Mesenchymal stem cell (in vitro differentiated cells and primary cell): ENCODE data around the gene PODXL.

Experiments
- DNase-seq: peaks from one replicate; pipeline ENCODE4 v3.0.0-alpha.2; 2013
- H2AFZ ChIP-seq: one replicate; pipeline ENCODE4 v1.6.1; 2013; ENCODE audit warnings: low read depth, mild to moderate bottlenecking, control low read depth, inconsistent platforms, low read length, moderate library complexity
- H2AK5ac ChIP-seq: 2 replicates; pipeline ENCODE4 v1.6.1; 2013; ENCODE audit warnings: low read length, moderate library complexity, mild to moderate bottlenecking, inconsistent platforms; ENCODE audit not compliant: severe bottlenecking
- H2BK120ac ChIP-seq: one replicate; pipeline ENCODE4 v1.6.1; 2013; ENCODE audit warnings: low read depth, mild to moderate bottlenecking, inconsistent platforms, low read length, moderate library complexity
- H2BK12ac ChIP-seq, 2 experiments: one replicate each; pipeline ENCODE4 v1.6.1; 2013; ENCODE audit warnings: inconsistent platforms in 2 of 2, low read length in 2 of 2, mild to moderate bottlenecking in 2 of 2, moderate library complexity in 2 of 2, control low read depth in 1 of 2
- H2BK15ac ChIP-seq: one replicate; pipeline ENCODE4 v1.6.1; 2013; ENCODE audit warnings: mild to moderate bottlenecking, low read depth, inconsistent platforms; ENCODE audit not compliant: poor library complexity, severe bottlenecking
- H2BK5ac ChIP-seq: 2 replicates; pipeline ENCODE4 v1.6.1; 2013; ENCODE audit warnings: low read depth, mild to moderate bottlenecking, low read length, control low read depth, inconsistent platforms; ENCODE audit not compliant: poor library complexity, severe bottlenecking
- H3K14ac ChIP-seq, 2 experiments: one replicate each; pipeline ENCODE4 v1.6.1; 2013; ENCODE audit warnings: inconsistent platforms in 2 of 2, low read length in 2 of 2, control low read depth in 1 of 2, mild to moderate bottlenecking in 1 of 2, moderate library complexity in 1 of 2
- H3K18ac ChIP-seq, 2 experiments: one replicate each; pipeline ENCODE4 v1.6.1; 2013; ENCODE audit warnings: inconsistent platforms in 2 of 2, low read length in 2 of 2, control low read depth in 1 of 2, low read depth in 1 of 2, mild to moderate bottlenecking in 1 of 2
- H3K23ac ChIP-seq, 2 experiments: one replicate each; pipeline ENCODE4 v1.6.1; 2013; ENCODE audit warnings: inconsistent platforms in 2 of 2, low read length in 2 of 2, mild to moderate bottlenecking in 2 of 2, moderate library complexity in 2 of 2, control low read depth in 1 of 2
- H3K27ac ChIP-seq: 2 replicates; pipeline ENCODE4 v1.5.1; 2013; ENCODE audit warnings: mild to moderate bottlenecking, moderate library complexity, low read length, control low read depth, inconsistent platforms; ENCODE audit not compliant: poor library complexity, severe bottlenecking
- H3K27me3 ChIP-seq, 2 experiments: 2 replicates each; pipeline versions ENCODE4 v1.6.1 to v1.7.0; 2013; ENCODE audit warnings: low read length in 2 of 2, mild to moderate bottlenecking in 2 of 2, moderate library complexity in 2 of 2, control low read depth in 1 of 2, inconsistent platforms in 1 of 2; ENCODE audit not compliant: control insufficient read depth in 1 of 2, insufficient read depth in 1 of 2
- H3K36me3 ChIP-seq, 2 experiments: 2 replicates each; pipeline versions ENCODE4 v1.6.1 to v1.7.0; 2013; ENCODE audit warnings: low read length in 2 of 2, control low read depth in 1 of 2, inconsistent platforms in 1 of 2, low read depth in 1 of 2, mild to moderate bottlenecking in 1 of 2; ENCODE audit not compliant: insufficient read depth in 2 of 2, control insufficient read depth in 1 of 2
- H3K4ac ChIP-seq, 2 experiments: one replicate each; pipeline ENCODE4 v1.6.1; 2013; ENCODE audit warnings: inconsistent platforms in 2 of 2, low read length in 2 of 2, mild to moderate bottlenecking in 2 of 2, moderate library complexity in 2 of 2, control low read depth in 1 of 2, low read depth in 1 of 2
- H3K4me1 ChIP-seq: 2 replicates; pipeline ENCODE4 v1.6.1; 2013; ENCODE audit warnings: low read depth, low read length, control low read depth; ENCODE audit not compliant: control insufficient read depth, insufficient read depth
- H3K4me2 ChIP-seq: 2 replicates; pipeline ENCODE4 v1.6.1; 2013; ENCODE audit warnings: low read length, mild to moderate bottlenecking, inconsistent platforms; ENCODE audit not compliant: poor library complexity, severe bottlenecking
- H3K4me3 ChIP-seq, 2 experiments: 2 replicates each; pipeline versions ENCODE4 v1.5.1 to v1.7.0; 2013; ENCODE audit warnings: low read length in 2 of 2, mild to moderate bottlenecking in 2 of 2, control low read depth in 1 of 2, low read depth in 1 of 2; ENCODE audit not compliant: insufficient read depth in 1 of 2
- H3K79me1 ChIP-seq: replicated peaks from 2 replicates; pipeline ENCODE4 v1.6.1; 2013; ENCODE audit warnings: mild to moderate bottlenecking, control low read depth, low read length, inconsistent platforms; ENCODE audit not compliant: poor library complexity, severe bottlenecking
- H3K9ac ChIP-seq: 2 replicates; pipeline ENCODE4 v1.7.0; 2013; ENCODE audit warnings: mild to moderate bottlenecking, low read length, moderate library complexity
- H3K9me3 ChIP-seq: 2 replicates; pipeline ENCODE4 v1.7.0; 2013; ENCODE audit warnings: mild to moderate bottlenecking, low read length; ENCODE audit not compliant: control insufficient read depth
- H4K8ac ChIP-seq: one replicate; pipeline ENCODE4 v1.6.1; 2013; ENCODE audit warnings: inconsistent platforms, mild to moderate bottlenecking, low read length, moderate library complexity
- H4K91ac ChIP-seq: one replicate; pipeline ENCODE4 v1.6.1; 2013; ENCODE audit warnings: mild to moderate bottlenecking, low read length, inconsistent platforms
- WGBS: methylation state at CpG from one replicate; pipeline ENCODE4 v1.1.7; 2013; ENCODE audit warnings: mixed read lengths; 5-methylcytosine and 5-hydroxymethylcytosine counted together

The PODXL gene

DNA sequence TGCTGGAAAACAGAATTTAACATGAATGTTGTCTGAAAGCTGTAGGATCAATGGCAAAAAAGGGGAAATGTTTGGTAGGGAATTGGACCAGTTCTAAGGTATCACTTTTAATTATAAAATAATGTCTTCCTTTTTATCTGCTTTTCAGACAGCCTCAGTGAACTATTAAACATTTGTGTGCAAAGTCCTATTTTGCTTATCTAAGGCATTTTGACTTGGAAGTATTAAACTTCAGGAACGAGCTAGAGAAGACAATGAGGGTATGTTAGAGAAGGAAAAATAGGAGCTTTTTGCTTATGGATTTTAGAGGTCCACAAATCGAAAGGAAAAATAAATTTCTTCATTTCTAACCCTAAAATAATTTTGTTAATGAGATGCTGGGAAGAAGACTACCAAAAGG is 63.3 kb downstream of the PODXL start:
- H2BK5ac ChIP-seq, result no peak overlapping the region
- H3K18ac ChIP-seq, result no peak overlapping the region
- peaks cover 4% of the 10 kb centered on the region for H3K79me1 ChIP-seq
- peaks cover 4 to 41% of the 10 kb centered on the region in 2 experiments for H3K36me3 ChIP-seq
- H3K9me3 ChIP-seq, result no peaks in the 10 kb centered on the region
- H3K27ac ChIP-seq, result no peak overlapping the region
- no peak overlapping the region for H3K4ac ChIP-seq
- 100% methylated on average over 1 of the region's 2 CpGs for WGBS
- H3K9ac ChIP-seq, result no peak overlapping the region
- H3K23ac ChIP-seq, result no peak overlapping the region
- H3K4me2 ChIP-seq, result no peak overlapping the region
- no peak overlapping the region for H4K91ac ChIP-seq
- no peak overlapping the region for H3K4me3 ChIP-seq
- H2BK12ac ChIP-seq, result no peak overlapping the region
- no peak for DNase-seq
- no peak overlapping the region for H2BK120ac ChIP-seq
- H4K8ac ChIP-seq, result no peak overlapping the region
- H2AK5ac ChIP-seq, result no peak overlapping the region
- no peak overlapping the region for H3K14ac ChIP-seq
- no peaks in the 10 kb centered on the region for H3K27me3 ChIP-seq
- H2BK15ac ChIP-seq, result no peak overlapping the region
- H2AFZ ChIP-seq, result no peak overlapping the region
- no peaks in the 10 kb centered on the region for H3K4me1 ChIP-seq

DNA sequence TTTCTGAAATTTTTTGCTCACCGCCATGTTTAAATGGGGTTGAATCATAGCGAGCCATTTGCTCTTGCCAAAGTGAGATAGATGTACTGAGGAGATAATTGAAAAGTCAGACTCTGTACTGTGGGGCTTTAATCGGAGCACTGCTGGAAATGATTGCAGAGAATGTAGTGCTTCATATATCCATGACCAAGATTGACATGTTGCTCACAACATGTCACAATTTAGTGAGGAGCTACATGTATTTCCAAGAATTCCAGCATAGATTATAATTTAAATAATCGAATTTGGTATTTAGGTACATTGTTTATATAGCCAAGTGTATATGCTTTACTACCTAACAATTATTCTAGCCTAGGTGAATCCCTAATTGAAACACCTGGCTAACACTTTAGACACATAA is 66.5 kb downstream of the PODXL start:
- no peak for DNase-seq
- Histone ChIP-seq H3K79me1 (peaks cover 4% of the 10 kb centered on the region), H3K27ac (no peak overlapping the region), H2BK120ac (no peak overlapping the region), H4K91ac (no peak overlapping the region), H3K4me1 (no peaks in the 10 kb centered on the region), H2BK12ac (no peak overlapping the region), H3K4me2 (no peak overlapping the region), H2BK5ac (no peak overlapping the region), H3K4ac (no peak overlapping the region), H2BK15ac (no peak overlapping the region), H3K36me3 (peaks cover 2 to 58% of the 10 kb centered on the region in 2 experiments), H2AFZ (no peak overlapping the region), H3K18ac (no peak overlapping the region), H3K14ac (no peak overlapping the region), H4K8ac (no peak overlapping the region), H3K9ac (no peak overlapping the region), H3K23ac (no peak overlapping the region), H3K9me3 (no peaks in the 10 kb centered on the region), H3K27me3 (no peaks in the 10 kb centered on the region), H3K4me3 (no peak overlapping the region), H2AK5ac (no peak overlapping the region)
- 98% methylated on average over 3 of the region's 4 CpGs for WGBS

DNA sequence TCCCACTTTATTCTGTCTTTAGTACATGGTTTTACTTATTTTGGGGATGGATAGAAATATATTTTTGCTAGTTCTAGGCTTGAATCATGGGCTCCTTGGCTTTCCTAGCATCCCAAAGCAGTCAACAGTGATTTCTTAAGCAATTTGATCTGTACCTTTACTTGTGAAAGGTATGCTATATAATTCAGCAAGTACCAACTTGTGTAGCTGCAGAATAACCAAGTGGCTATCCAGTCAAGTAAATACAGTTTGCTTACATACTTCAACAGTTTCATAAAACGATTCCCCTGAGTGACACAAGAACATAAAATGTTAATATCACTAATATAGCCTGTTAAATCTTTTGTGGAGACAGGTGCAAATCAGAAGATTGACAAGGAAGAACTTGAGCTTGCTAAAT is 67.2 kb downstream of the PODXL start:
- Histone ChIP-seq H3K4ac (no peak overlapping the region), H2AK5ac (no peak overlapping the region), H3K9me3 (no peaks in the 10 kb centered on the region), H3K36me3 (peaks cover 2 to 65% of the 10 kb centered on the region in 2 experiments), H3K14ac (no peak overlapping the region), H3K4me2 (no peak overlapping the region), H3K27ac (no peak overlapping the region), H2BK15ac (no peak overlapping the region), H4K91ac (no peak overlapping the region), H2BK5ac (no peak overlapping the region), H3K79me1 (peaks cover 4% of the 10 kb centered on the region), H3K23ac (no peak overlapping the region), H3K9ac (no peak overlapping the region), H3K4me3 (no peak overlapping the region), H3K18ac (no peak overlapping the region), H2AFZ (no peak overlapping the region), H2BK120ac (no peak overlapping the region), H4K8ac (no peak overlapping the region), H3K4me1 (no peaks in the 10 kb centered on the region), H3K27me3 (no peaks in the 10 kb centered on the region), H2BK12ac (no peak overlapping the region)
- no peak for DNase-seq
- WGBS, result no CpG with 5 or more reads among the region's 1 CpG

DNA sequence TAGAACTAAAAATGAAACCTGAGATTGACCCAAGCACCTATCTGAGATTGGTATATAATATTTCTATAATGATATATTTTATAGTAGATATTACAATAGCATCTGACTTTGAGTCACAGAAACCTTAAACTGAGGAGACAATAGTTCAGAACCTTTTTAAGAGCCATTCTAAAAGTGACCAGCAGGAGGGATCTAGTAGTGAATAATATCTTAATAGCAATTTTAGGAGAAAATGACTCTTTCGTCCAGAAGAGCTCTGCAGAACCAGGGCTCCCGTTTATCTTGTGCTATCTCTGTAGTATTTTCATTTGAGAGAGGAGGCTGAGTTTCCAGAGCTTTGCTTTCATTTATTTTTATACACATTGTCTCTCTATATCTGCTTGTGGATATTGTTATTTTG is 68.1 kb downstream of the PODXL start:
- no peaks in the 10 kb centered on the region for H3K27me3 ChIP-seq
- H4K8ac ChIP-seq, result no peak overlapping the region
- no peak overlapping the region for H3K9ac ChIP-seq
- no peak overlapping the region for H3K4me3 ChIP-seq
- H3K23ac ChIP-seq, result no peak overlapping the region
- no peak overlapping the region for H3K18ac ChIP-seq
- no peak overlapping the region for H2BK12ac ChIP-seq
- H3K4me2 ChIP-seq, result no peak overlapping the region
- H2BK15ac ChIP-seq, result no peak overlapping the region
- peaks cover 2 to 71% of the 10 kb centered on the region in 2 experiments for H3K36me3 ChIP-seq
- no peaks in the 10 kb centered on the region for H3K4me1 ChIP-seq
- no peak overlapping the region for H2AFZ ChIP-seq
- H4K91ac ChIP-seq, result no peak overlapping the region
- DNase-seq, result no peak
- no peak overlapping the region for H2BK120ac ChIP-seq
- no peak overlapping the region for H3K14ac ChIP-seq
- no peaks in the 10 kb centered on the region for H3K9me3 ChIP-seq
- no peak overlapping the region for H2AK5ac ChIP-seq
- no peak overlapping the region for H3K27ac ChIP-seq
- 100% methylated on average over 1 of the region's 2 CpGs for WGBS
- no peak overlapping the region for H3K4ac ChIP-seq
- H2BK5ac ChIP-seq, result no peak overlapping the region
- peaks cover 3% of the 10 kb centered on the region for H3K79me1 ChIP-seq
